ENCODE measurements around the gene AXIN2. TPM values are rescaled to one million over a fixed set of nuclear protein-coding genes. Genes with fewer than 3 reads are reported as not detected.

The AXIN2 gene
- 17.9 TPM for total RNA-seq

- Histone ChIP-seq H3K27ac (no peak within 1 kb of the TSS), H3K36me3 (no peaks in the 10 kb centered on the region), H3K27me3 (no peaks in the 10 kb centered on the region), H3K4me3 (peak within 1 kb of the TSS in 1 of 2 donors; percentile 96), H3K9me3 (no peaks in the 10 kb centered on the region), H3K4me1 (peaks cover 29% of the 10 kb centered on the region)
- TF ChIP-seq POLR2AphosphoS5 (IDR thresholded peaks at IDR 0.05; ENCODE audit: insufficient read depth in 1 of 2, low read depth in 1 of 2) = peak in 1 of 2 donors; percentile 14
- TF ChIP-seq CTCF (IDR thresholded peaks at IDR 0.05) = peak in 1 of 3 experiments; percentile 33
- no peak for TF ChIP-seq POLR2A (IDR thresholded peaks at IDR 0.05)
- intact Hi-C loops (cut with DNase I) = no loop called here
- no peak for DNase-seq (ENCODE audit: extremely low spot score in 2 of 2)
These were observed at the start of gene AXIN2 for GRCh38 chr17:65561452-65562205. AXIN2 (minus strand) TSS chr17:65561648; CDS start chr17:65558620, 3,028 bp downstream.

- no peak for TF ChIP-seq CTCF (IDR thresholded peaks at IDR 0.05)
- no peak for TF ChIP-seq POLR2A (IDR thresholded peaks at IDR 0.05)
- TF ChIP-seq POLR2AphosphoS5 (IDR thresholded peaks at IDR 0.05; ENCODE audit: insufficient read depth in 1 of 2, low read depth in 1 of 2) = no peak
- Histone ChIP-seq H3K27ac (no peak overlapping the region), H3K9me3 (no peaks in the 10 kb centered on the region), H3K36me3 (no peaks in the 10 kb centered on the region), H3K4me1 (peaks cover 11% of the 10 kb centered on the region), H3K27me3 (no peaks in the 10 kb centered on the region), H3K4me3 (no peak overlapping the region)
- no peak for DNase-seq (ENCODE audit: extremely low spot score in 2 of 2)
- intact Hi-C loops (cut with DNase I) = no loop called here
These were observed 48.3 kb upstream of the AXIN2 start for GRCh38 chr17:65609749-65610148.

GRCh38 chr17:65609286-65609685 is 47.8 kb upstream of the AXIN2 start:
- Histone ChIP-seq H3K27ac (no peak overlapping the region), H3K4me1 (peaks cover 11% of the 10 kb centered on the region), H3K9me3 (no peaks in the 10 kb centered on the region), H3K36me3 (no peaks in the 10 kb centered on the region), H3K27me3 (no peaks in the 10 kb centered on the region), H3K4me3 (no peak overlapping the region)
- intact Hi-C loops (cut with DNase I) = no loop called here
- TF ChIP-seq CTCF (IDR thresholded peaks at IDR 0.05) (no peak), POLR2AphosphoS5 (IDR thresholded peaks at IDR 0.05; ENCODE audit: insufficient read depth in 1 of 2, low read depth in 1 of 2) (no peak), POLR2A (IDR thresholded peaks at IDR 0.05) (no peak)
- no peak for DNase-seq (ENCODE audit: extremely low spot score in 2 of 2)

- intact Hi-C loops (cut with DNase I) = no loop called here
- no peak for DNase-seq (ENCODE audit: extremely low spot score in 2 of 2)
- Histone ChIP-seq H3K36me3 (no peaks in the 10 kb centered on the region), H3K9me3 (no peaks in the 10 kb centered on the region), H3K4me3 (no peak overlapping the region), H3K27me3 (no peaks in the 10 kb centered on the region), H3K27ac (no peak overlapping the region), H3K4me1 (no peaks in the 10 kb centered on the region)
- no peak for TF ChIP-seq CTCF (IDR thresholded peaks at IDR 0.05)
- TF ChIP-seq POLR2A (IDR thresholded peaks at IDR 0.05) = no peak
- no peak for TF ChIP-seq POLR2AphosphoS5 (IDR thresholded peaks at IDR 0.05; ENCODE audit: insufficient read depth in 1 of 2, low read depth in 1 of 2)
These were observed 42.6 kb upstream of the AXIN2 start for GRCh38 chr17:65604070-65604469.

GRCh38 chr17:65601881-65602280 is 40.4 kb upstream of the AXIN2 start:
- H3K9me3 ChIP-seq = no peaks in the 10 kb centered on the region
- H3K4me1 ChIP-seq = no peaks in the 10 kb centered on the region
- no peaks in the 10 kb centered on the region for H3K27me3 ChIP-seq
- intact Hi-C loops (cut with DNase I) = no loop called here
- no peak overlapping the region for H3K27ac ChIP-seq
- H3K36me3 ChIP-seq = no peaks in the 10 kb centered on the region
- no peak for DNase-seq (ENCODE audit: extremely low spot score in 2 of 2)
- TF ChIP-seq POLR2A (IDR thresholded peaks at IDR 0.05) (no peak), POLR2AphosphoS5 (IDR thresholded peaks at IDR 0.05; ENCODE audit: insufficient read depth in 1 of 2, low read depth in 1 of 2) (no peak), CTCF (IDR thresholded peaks at IDR 0.05) (no peak)
- no peak overlapping the region for H3K4me3 ChIP-seq

Data from vagina (tissue), 2 donors.